ENCODE results near the gene TTC7B.

The TTC7B gene

DNA sequence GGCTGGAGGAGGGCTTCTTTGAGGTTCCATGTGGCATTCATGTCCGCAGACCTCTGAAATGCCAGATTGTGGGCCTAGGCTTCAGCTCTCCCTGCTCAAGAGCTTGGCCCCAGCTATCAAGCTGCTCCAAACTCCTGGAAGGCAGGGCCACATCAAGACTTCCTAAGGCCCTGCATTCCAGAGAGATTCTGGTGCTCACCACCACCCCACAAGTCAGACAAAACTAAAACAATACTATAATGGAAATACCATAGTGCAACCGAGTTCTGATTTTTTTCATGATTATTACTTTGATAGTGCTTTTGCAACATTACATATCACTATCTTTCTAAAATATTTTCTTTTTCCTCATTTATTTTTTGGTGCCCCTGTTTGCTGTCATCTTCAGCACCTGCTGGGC, 333.1 kb downstream of the TTC7B start:
- H3K36me3 Mint-ChIP-seq: no peaks in the 10 kb centered on the region
- peaks cover 9% of the 10 kb centered on the region for H3K4me1 Mint-ChIP-seq
- no peak overlapping the region for H3K4me3 Mint-ChIP-seq
- no peak for DNase-seq
- H3K9me3 Mint-ChIP-seq: no peaks in the 10 kb centered on the region
- peaks cover 24% of the 10 kb centered on the region for H3K27me3 Mint-ChIP-seq
- CTCF ChIA-PET: interaction anchor here (0.8 kb wide), 1 partner anchor 20 kb away, joined by 3 read pairs; no protein-coding TSS in a partner anchor
- no peak overlapping the region for H3K27ac Mint-ChIP-seq

DNA sequence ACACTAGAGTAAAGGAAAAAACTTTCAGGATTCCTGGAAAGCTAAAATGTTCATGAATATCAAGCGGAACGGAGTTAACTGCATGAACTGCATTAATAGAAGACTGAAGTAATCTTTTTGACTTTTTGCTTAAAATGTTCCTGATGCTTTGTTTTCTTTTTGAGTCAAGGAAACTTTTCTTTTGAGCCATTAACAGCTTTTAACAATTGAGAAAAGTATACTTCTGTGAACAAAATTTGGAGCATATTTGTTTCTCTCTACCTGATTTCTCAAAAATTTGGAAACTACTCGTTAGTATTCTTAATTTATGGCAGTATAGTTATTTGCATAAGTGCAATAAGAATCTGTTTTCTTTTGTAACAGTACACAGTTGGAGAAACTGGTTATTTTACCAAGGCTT, 340.9 kb downstream of the TTC7B start:
- H3K9me3 Mint-ChIP-seq: peaks cover 13% of the 10 kb centered on the region
- H3K36me3 Mint-ChIP-seq: no peaks in the 10 kb centered on the region
- no peak overlapping the region for H3K27ac Mint-ChIP-seq
- no peak for DNase-seq
- H3K4me3 Mint-ChIP-seq: no peak overlapping the region
- CTCF ChIA-PET: no interaction called here
- H3K4me1 Mint-ChIP-seq: no peaks in the 10 kb centered on the region
- H3K27me3 Mint-ChIP-seq: peaks cover 8% of the 10 kb centered on the region
